Activated CD4-positive, alpha-beta T cell treated with anti-CD3 and anti-CD28 coated beads, Interleukin-2, amount 50 U/mL, for 1 hour (primary cell): ENCODE results near the gene HMGCS1.
"Not testable (repeated sequence)": the region's sequence is repeated elsewhere in the genome, so short reads cannot be mapped to it uniquely, and the experiment has no call there.

Experiments
- DNase-seq: peaks from one replicate; pipeline ENCODE4 v3.0.0-alpha.2; 2020

HMGCS1 gene

DNA sequence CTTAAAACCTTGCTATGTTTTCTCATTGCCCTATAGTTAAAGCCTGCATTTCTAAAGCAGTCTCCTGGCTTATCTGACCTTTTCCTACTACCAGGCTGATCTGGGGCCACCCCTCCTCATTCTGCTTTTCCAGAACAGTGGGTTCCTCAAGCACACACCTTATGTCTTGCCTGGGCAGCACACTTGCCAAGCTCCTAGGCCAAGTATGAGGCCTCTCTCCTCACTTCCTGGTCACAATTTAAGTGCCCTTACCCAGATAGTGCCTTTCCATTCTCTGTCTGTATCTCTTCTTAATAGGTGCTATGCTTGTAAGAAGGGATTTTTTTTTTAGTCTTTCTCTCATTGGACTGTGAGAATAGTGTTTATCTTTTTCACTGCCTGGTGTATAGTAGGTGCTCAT is 39.7 kb downstream of the HMGCS1 start:
- DNase-seq, result no peak

- DNase-seq, result no peak
Observed at GRCh38 chr5:43270645-43271044, 42.6 kb downstream of the HMGCS1 start.

GRCh38 chr5:43268188-43268820 is 44.9 kb downstream of the HMGCS1 start:
- no peak for DNase-seq

- DNase-seq, result not testable (repeated sequence)
Observed at GRCh38 chr5:43262269-43262668, 50.9 kb downstream of the HMGCS1 start.

GRCh38 chr5:43258116-43258515 is 55.1 kb downstream of the HMGCS1 start:
- no peak for DNase-seq

GRCh38 chr5:43256261-43256966 is 56.8 kb downstream of the HMGCS1 start:
- no peak for DNase-seq

GRCh38 chr5:43255704-43256103 is 57.5 kb downstream of the HMGCS1 start:
- DNase-seq, result no peak

DNA sequence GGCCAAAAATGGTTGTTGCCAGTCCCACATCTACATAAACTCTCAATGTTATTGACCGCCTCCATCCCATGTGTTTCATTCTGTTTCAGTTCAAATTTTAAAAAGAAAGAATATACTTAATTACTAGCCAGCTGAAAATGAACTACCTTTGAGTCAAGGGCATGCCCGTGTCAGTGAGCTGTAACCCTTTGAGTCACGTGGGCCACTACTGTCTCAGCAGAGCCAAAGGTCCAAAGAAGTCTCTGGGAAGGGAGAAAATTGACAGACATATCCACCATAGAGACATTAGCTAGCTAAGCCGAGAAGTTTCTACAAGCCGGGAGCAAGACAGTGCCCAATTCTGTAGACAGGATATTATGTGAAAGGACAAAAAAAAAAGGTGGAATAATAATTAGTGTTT is 61.5 kb downstream of the HMGCS1 start:
- no peak for DNase-seq

DNA sequence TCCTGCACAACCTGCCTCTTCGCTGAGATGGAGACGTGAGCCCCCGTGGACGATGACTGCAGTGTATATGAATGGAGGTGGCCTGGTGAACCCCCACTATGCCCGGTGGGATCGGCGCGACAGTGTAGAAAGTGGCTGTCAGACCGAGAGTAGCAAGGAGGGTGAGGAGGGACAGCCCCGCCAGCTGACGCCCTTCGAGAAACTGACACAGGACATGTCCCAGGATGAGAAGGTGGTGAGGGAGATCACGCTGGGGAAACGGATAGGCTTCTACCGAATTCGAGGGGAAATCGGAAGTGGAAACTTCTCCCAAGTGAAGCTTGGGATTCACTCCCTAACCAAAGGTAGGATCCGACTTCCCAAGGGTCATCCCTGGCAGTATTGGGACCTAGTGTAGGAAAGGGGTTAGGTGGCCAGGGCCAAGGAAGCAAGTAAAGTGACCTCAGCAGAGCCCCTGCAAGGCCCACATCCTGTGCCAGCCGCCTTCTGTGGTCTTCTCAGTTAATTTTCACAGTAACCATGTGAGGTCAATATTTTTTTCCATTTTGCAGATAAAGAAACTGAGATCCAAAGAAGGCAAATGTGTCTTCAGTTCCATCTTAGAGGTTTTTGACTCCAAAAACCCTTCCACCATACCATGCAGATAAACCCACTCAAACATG is 67.4 kb downstream of the HMGCS1 start:
- DNase-seq, result no peak

- no peak for DNase-seq
Observed at GRCh38 chr5:43244823-43245565, 68.2 kb downstream of the HMGCS1 start.

DNA sequence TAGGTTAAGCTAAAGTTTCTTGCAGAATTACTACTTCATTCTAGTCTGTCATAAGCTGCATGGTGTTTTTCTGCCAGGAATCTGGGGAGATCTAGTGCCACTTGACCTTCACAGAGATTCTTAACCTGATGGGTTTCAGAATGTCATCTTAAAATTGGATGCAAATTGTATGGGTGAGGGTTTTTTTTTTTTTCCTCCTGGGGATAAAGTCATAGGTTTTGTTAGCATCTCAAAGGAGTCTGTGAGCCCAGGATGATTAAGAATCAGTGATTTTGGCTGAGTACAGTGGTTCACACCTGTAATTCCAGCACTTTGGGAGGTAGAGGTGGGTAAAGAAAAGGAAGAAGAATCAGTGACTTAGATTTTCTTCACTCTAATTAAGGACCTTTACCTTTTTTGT is 69.9 kb downstream of the HMGCS1 start:
- no peak for DNase-seq

DNA sequence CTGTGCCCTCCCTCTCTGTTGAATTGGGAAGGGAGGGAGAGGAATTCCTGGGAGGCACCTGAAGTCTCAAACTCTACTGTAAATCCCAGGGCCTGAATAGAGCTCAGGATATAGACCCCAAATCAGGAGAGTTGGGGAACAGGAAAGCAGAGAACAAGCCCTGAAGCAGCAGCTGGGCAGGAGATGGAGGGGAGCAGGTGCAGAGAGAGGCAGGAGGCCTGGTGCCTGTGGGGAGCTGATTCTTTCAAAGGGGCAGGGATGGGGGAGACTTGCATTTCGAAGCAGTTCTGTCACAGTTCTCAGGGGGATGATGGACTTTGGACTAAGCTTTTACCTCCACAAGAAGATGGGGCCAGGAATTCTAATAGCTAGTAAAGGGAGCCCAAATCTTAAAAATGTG is 71.0 kb downstream of the HMGCS1 start:
- no peak for DNase-seq
